HG03095 (cell line): ENCODE data around the gene CHURC1.
"Not testable (repeated sequence)": the region's sequence is repeated elsewhere in the genome, so short reads cannot be mapped to it uniquely, and the experiment has no call there.

Source experiments
- ATAC-seq: cut with Tn5 transposase; IDR thresholded peaks from one replicate; pipeline ENCODE4 v1.9.1; 2021; ENCODE audit warnings: moderate library complexity; ENCODE audit not compliant: unreplicated experiment

CHURC1 gene

GRCh38 chr14:64906022-64906421, 8.2 kb upstream of the CHURC1 start:
- no peak for ATAC-seq

- ATAC-seq: no peak
Observed at GRCh38 chr14:64910847-64911495, 3.3 kb upstream of the CHURC1 start.

- ATAC-seq: no peak
Observed at GRCh38 chr14:64912261-64912660, 2.0 kb upstream of the CHURC1 start.

DNA sequence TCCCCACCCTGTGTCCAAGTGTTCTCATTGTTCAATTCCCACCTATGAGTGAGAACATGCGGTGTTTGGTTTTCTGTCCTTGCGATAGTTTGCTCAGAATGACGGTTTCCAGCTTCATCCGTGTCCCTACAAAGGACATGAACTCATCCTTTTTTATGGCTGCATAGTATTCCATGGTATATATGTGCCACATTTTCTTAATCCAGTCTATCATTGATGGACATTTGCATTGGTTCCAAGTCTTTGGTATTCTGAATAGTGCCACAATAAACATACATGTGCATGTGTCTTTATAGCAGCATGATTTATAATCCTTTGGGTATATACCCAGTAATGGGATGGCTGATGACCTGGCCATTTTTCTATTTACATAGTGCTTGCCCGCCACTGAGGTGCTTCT, 778 bp upstream of the CHURC1 start:
- ATAC-seq: not testable (repeated sequence)

GRCh38 chr14:64915029-64915424, 772 bp downstream of the CHURC1 start:
- ATAC-seq: no peak

GRCh38 chr14:64915797-64916196, 1.5 kb downstream of the CHURC1 start:
- no peak for ATAC-seq

- ATAC-seq: no peak
Observed at GRCh38 chr14:64918216-64918615, 4.0 kb downstream of the CHURC1 start.

GRCh38 chr14:64919215-64919614, 5.0 kb downstream of the CHURC1 start:
- ATAC-seq: no peak

GRCh38 chr14:64919618-64920017, 5.4 kb downstream of the CHURC1 start:
- no peak for ATAC-seq

- no peak for ATAC-seq
Observed at GRCh38 chr14:64920465-64920864, 6.2 kb downstream of the CHURC1 start.

GRCh38 chr14:64923015-64923414, 8.8 kb downstream of the CHURC1 start:
- ATAC-seq: no peak

DNA sequence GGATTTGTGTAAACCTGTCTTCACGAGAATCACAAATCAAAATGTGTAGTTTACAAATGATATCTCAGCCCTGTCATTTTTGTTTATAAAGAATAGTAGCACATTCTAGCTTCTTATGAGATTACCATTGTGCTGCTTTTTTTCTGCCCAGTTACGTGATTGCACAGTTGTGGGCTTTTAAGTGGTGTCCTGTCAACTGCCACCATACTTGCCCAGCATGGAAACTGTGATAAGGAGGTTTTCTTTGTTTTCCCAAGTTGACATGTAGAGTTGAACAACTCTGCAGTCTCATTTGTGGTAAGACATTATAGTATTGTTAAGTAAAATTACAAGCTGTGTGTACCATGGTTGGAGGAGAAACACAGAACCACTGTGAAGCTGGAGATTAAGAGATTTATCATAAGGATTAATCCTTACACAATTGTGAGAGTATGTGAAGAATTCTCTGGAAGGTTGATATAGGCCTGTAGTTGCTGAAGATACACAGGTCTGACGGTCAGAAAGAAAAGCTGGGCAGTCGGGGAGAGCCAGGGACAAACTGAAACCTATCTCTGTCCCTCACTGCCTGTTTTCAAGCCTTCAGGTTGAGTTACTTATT, 12.2 kb downstream of the CHURC1 start:
- no peak for ATAC-seq

- no peak for ATAC-seq
Observed at GRCh38 chr14:64927031-64927430, 12.8 kb downstream of the CHURC1 start.

- ATAC-seq: peak; percentile 79
Observed at GRCh38 chr14:64928239-64929013, 14.2 kb downstream of the CHURC1 start.

DNA sequence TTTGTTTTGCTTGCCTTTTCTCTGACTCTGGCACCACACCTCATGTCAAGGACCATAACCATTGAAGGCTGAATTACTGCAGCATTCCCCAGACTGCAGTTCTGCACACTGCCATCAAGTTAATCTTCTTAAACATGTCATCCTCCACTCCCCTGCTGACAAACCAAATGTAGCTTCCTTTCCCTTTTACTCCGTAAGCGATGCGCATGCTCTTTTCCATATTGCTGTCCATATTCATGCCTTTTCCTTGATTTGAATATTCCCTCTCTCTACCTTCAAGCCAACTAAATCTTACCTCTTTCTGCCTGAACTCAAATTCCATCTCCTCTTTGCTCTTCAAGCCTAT, 14.7 kb downstream of the CHURC1 start:
- no peak for ATAC-seq

DNA sequence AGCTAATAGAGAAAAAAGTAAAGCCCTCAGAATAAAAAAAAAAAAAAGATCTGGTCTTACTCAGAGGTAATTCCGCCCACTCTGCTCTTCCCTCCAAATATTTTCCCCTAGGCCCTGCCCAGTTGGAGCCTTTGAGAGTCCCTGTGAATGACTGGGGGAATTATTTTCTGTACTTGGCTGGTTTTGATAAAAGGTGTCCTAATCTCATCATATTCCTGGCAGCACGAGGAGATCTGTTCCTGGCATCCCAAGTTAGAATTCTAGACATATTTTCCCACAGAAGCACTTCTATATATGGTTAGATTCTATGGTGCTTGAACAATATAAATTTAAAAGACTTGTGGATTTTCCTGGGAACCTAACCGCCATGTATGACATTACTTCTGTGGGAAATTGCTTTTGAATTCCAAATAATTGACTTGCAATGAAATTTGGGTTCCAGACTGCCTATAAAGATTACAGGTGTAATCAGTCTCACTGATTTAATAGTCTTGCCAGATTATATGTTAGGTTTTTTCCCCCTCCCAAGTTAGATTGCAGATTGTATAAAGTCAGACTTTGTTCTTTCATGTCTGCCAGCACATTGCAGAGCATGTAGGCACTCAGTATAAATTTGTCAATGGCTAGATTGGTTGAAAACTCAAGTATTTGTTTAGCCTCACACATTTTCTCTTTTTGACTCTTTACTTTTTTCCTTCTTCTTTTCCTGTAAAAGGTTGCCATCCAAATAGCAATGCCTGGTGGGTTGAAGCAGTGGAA, 16.0 kb downstream of the CHURC1 start:
- ATAC-seq: no peak

GRCh38 chr14:64931123-64931522, 16.9 kb downstream of the CHURC1 start:
- ATAC-seq: no peak

GRCh38 chr14:64932231-64932630, 18.0 kb downstream of the CHURC1 start:
- ATAC-seq: no peak

- no peak for ATAC-seq
Observed at GRCh38 chr14:64934338-64934929, 20.2 kb downstream of the CHURC1 start.

DNA sequence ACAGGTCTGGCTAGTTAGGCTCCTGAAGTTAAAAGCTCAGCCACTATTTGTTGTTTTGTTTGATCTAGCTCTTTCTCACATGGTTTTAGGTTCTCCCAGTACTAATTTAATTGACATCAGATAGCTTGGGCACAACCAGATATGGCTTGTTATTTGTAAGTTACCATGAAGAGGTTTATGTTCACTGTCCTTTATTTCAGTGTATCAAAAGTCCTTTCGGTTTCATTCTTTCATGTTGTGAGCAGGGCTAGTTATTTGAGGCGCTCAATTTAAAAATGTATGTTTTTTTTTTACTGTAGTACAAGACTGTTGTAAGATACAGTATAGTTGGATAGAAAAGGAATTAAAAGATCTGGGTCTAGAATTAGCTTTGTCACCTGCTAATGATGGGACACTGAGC, 21.3 kb downstream of the CHURC1 start:
- no peak for ATAC-seq

DNA sequence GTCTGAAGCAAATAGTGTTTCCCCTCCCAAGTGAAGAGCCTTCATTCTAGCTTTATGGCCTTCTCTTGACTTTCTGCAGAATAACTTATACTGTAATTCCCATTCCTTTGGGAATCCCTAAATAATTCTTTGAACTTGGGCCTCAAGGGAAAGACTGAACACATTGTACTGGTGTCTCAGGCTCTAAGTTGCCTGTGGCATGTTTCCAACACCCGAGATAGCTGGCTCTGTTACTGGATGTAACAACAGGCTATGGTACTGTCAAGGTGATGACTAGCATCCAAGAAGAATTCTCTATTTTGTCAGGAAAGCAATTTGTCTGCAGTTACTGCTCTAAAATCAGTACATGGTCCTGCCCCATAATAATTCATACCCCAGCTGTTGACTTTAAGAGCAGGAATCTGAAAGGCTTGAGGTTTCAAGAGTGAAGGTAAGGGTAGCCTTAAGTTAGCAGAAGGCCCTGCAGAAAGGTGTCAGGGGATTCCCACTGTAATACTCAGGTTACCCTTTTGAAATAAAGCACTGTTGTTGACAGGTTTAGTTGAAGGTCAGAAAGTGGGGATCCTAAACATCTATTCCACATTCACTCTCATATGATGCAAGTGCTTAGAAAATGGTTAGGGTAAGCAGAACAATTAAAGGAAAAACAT, 23.0 kb downstream of the CHURC1 start:
- ATAC-seq: no peak
